GM18498 (cell line): Measurements from ENCODE around the gene LRRC17.

Source experiments
- ATAC-seq: cut with Tn5 transposase; IDR thresholded peaks from one replicate; pipeline ENCODE4 v1.9.1; 2021; ENCODE audit warnings: mild to moderate bottlenecking, moderate library complexity; ENCODE audit not compliant: unreplicated experiment

Gene LRRC17

GRCh38 chr7:102985176-102985783 is 72.5 kb downstream of the LRRC17 start:
- ATAC-seq: no peak

- ATAC-seq: no peak
Measured at GRCh38 chr7:102988088-102988487, 75.3 kb downstream of the LRRC17 start.

DNA sequence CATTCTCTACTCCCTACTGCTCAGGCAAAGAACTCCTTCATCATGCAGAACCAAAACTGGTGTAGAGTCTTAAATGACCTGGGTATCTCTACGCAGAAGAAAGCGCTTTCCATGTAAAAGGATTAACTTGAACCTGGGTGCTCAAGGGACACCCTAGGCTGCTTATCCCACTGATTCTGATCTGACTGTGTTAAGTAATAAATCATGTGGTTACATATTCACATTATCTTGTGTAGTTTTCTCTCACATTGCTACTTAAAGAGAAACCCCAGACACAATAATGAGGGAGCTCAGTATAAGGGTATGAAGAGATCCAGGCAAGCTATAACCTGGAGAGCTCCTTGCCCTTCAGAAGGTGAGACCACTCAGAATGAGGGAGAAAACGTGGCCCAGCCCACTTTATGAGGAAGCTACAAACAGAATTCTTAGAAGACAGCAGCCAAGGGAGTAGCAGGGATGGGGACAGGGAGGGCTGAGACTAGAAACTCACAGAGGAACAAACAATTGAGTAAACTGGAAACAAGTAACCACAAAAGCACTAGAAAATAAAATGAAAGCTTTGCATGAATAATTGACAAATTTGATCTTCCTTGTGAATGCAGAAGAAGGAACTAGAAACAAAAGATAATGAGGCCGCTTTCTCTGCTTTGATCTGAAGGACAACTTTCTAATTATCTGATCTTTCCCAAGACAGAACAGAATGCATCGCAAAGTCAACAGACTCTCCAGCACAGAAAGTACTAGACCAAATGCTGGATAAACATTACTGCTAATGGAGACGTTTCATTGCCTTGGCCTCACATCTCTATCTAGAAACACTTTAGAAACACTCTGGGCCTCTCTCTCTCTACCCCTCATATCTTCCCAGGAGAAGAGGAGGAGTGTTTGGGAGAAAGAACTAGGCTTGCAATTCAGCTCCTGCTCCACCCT is 76.1 kb downstream of the LRRC17 start:
- ATAC-seq: no peak

DNA sequence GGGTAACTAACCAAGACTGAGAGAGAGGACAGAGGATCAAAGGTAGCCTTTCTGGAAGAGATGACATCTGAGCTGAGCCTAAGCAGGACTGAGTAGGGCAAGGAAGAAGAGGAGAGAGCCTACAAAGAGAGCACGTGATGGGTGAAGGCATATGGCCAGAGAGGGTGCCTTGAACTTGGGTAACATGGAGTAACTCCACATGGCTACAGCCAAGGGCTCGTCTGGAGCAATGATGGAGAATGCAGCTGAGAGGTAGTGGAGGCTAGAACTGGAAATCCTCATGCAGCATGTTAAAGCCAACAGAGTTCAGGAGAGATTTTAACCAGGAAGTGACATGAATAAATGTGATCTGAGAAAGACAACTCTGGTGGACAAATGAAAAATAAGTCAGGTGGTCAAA is 77.8 kb downstream of the LRRC17 start:
- ATAC-seq: no peak

- ATAC-seq: no peak
Measured at GRCh38 chr7:102991077-102991539, 78.3 kb downstream of the LRRC17 start.

DNA sequence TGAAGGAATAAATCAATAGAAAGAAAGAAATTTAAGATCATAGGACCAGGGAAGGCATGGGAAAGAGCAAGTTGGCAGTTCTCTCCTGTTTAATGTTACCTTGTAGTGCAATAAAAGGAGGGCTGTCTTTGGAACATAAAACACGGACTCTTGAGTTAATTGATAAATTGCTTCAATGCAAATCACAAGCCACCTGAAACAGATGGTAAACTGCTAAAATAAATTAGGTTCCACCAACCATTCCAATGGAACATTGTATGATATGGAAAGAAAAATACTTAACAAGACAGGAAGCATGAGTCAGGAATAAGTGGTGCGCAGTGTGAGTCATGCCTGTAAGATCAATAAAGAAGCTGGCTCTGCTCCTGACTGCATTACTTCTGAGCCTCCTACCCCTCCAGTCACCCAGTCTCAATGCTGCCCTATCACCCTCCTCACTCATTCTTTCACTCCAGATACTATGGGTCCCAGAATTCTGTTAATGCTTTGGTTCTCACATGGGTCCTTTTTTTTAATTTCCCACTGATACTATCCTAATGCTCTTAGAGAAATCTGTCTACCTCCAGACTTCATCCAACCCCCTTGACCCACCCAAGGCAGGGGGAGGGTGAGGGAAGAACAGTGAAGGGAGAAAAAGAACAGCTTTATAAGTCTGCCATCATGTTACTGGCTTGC is 78.9 kb downstream of the LRRC17 start:
- no peak for ATAC-seq

- no peak for ATAC-seq
Measured at GRCh38 chr7:102992509-102992937, 79.7 kb downstream of the LRRC17 start.

- no peak for ATAC-seq
Measured at GRCh38 chr7:102992938-102993717, 80.3 kb downstream of the LRRC17 start.

GRCh38 chr7:102993718-102994029 is 80.9 kb downstream of the LRRC17 start:
- no peak for ATAC-seq

DNA sequence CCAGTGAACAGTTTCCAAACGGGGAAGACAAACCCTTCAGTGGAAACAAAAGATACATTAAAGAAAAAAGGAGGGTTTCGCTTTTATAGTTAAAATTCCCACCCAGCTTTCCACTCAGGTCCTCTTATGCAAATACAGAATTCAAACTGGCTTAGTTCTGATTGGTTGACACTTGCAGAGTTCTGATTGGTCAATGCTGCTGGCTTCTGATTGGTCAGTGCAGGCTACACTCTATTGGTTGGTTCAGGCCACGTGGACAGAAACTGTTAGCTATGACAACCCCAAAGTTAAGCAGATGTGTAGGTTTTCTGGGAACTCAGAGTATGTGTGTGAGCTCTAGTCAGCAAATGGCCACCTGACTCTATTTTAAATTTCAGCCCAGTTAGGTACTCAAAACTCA is 81.8 kb downstream of the LRRC17 start:
- no peak for ATAC-seq
